Stimulated activated CD4-positive, alpha-beta T cell treated with anti-CD3 and anti-CD28 coated beads, Interleukin-15, amount 100 ng/mL, for 48 hours (primary cell): ENCODE results near the gene DDAH2.

Source experiments
- DNase-seq, 2 donors: peaks; one replicate each; pipeline ENCODE4 v3.0.0-alpha.2; 2020; ENCODE audit warnings: low read depth in 2 of 2

Gene DDAH2

DNA sequence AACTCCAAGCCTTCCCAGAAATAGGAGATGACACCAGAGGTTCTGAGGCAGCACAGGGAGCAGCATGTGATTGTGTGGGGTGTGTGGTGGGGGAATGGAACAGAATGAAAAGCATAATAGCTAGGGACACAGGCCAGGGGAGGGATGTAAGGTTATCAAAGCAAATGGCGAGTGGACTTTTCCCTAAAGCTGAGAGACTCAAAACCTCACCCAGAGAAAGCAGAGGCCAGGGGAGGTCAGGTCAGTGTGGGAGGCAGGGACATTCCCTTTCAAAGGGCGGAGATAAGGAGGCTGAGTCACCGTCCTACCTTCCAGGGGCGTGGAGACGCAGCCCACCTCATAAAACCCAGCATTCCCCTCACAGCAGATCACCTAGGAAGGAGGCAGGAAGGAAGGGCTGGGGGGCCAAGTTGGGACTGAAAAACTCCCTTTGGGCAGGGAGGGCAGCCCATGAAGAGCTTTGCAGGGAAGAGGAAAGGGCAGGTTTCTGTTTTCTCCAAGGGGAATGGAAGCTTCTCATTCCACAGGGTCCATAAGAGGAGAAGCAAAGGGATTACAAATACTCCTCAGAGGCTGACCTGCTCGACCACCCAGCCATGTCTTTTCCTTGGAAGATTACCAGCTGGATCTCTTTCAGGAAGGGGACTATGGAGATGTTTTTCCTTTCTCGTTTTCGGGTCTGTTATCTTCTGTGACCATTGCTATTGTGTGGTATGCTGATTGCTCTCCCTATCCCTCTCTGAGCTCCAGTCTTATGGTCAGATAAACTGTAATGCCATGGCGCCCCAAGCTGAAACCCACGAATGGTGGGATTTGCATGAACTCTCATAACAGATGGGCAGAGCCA lies 38.6 kb downstream of the DDAH2 start:
- no peak for DNase-seq

DNA sequence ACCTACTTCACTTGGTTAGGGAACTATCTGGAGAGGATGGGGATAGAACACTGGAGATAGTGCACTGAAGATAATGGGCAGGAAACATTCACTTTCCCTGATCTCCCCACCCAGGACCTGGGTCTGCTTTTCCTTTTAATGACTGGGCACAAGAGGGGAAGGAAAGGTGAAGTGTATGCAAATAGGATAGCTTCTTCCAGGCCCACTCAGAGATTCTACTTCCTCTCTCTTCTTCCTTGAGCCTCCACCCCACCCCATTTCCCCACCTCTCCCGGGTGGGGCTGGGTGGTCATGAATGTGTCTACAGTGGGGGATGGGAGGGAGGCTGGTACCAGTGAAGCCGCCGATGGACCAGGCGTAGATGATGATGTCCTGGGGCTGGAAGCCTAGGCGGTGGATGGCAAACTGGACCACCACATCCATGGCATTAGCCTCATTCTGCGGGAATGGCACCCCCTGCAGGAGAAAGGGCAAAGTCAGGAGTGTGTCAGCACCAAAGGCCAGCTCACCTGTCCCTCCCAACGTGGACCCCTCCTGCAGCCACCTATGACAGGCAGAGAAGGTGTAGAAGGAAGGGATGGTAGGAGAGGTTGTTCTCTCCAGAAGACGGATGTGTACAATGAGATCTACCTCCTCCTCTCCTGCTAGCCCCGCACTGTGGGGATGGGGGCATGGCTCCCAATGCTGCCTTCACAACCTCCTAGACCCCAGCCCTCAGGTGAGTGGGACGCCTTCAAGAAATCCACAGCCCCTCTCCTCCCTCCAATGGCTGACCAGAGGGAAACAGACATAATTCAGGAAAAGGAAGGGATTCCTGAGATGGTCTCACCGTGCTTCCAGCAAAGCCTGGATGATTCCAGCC lies 39.6 kb downstream of the DDAH2 start:
- DNase-seq = no peak

DNA sequence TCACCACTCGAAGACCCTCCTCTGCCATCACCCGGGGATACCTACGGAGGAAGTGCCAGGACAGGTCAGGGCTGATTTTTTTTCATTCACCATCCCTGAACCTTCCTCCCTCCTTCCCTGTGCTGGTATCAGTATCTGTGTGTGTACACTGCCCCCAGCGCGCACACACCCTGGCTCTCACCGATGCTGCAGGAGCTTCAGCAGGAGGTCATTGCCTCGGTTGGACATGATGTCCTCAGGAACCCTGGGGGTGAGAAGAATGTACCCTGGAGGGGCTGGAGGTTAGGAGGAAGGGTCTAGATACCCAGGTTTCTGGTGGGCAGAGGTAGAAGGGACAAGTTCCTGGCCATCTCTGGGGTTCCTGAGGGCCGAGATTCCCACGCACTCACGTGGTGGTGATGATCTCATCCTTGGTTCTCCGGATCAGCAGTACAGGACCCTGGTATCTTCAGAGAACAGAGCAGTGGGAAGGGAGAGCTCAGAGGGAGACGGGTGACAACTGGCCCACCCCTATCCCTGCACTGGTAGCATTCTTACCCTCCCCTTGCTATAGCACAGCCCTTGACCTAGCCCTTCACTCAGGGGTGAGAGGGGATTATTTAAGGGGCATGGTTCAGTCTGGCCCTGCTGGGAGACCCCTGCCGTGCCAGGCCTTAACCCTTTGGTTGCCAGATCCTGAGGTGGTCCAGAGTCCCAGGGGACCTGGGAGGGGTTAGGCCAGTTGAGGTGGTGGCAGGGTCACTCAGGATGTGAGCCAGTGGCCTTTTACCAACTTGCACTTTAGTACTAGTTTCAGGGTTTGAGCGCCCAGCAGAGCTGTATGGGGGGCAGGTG lies 41.0 kb downstream of the DDAH2 start:
- DNase-seq = no peak

DNA sequence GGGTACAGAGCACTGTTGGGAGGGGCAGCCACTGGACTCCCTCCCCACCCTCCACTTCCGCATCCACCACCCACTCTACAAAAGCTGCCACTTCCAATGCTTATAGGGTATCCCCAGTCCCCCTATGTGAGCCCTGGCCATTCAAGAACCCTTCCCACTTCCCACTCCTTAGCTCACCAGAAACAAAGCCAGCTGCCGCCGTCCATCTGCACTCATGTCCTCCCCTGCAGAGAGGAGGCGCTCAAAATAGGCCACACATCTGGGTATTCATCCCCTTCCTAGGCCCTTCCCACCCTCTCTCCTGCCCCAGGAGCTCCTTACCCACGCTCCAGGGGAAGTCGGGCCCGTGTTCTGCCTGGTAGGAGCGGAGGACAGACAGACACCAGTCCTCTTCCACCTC lies 41.8 kb downstream of the DDAH2 start:
- no peak for DNase-seq

DNA sequence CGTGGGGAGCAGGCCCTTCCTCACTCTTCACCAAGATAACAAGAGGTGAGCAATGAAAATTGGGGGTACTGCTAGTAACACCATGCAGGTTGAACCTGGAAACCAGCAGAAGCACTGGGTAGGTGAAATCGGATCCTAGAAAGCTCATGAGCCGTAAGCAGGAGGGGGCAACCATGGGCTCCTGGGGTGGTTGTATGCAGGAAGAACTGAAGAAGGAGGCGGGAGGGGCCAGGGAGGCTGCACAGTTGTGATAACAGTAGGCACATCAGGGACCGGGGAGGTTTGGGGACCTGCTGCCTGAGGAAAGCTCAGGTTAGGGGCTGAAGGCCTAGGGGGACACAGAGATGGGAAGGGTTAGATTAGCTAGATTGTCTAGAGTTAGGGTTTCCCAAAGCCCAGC lies 42.6 kb downstream of the DDAH2 start:
- DNase-seq = no peak

DNA sequence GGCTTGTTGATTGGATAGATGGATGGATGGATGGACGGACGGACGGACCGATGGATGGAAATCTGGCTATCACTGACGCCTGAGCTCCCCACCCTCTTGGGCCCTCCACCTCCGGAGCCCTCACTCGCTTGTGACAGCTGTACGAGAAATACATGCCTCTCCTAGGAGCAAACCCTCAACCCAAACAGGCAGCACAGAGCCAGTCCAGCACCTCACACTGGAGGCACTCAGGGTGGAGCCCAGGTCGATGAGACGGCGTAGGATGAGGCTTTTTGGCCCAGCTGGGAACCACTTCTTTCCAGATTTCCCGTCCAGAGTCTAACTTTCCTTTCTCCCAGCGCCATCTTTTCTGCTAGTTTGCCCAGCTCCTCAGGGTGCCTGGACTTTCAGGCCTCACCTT lies 45.5 kb downstream of the DDAH2 start:
- DNase-seq = no peak

DNA sequence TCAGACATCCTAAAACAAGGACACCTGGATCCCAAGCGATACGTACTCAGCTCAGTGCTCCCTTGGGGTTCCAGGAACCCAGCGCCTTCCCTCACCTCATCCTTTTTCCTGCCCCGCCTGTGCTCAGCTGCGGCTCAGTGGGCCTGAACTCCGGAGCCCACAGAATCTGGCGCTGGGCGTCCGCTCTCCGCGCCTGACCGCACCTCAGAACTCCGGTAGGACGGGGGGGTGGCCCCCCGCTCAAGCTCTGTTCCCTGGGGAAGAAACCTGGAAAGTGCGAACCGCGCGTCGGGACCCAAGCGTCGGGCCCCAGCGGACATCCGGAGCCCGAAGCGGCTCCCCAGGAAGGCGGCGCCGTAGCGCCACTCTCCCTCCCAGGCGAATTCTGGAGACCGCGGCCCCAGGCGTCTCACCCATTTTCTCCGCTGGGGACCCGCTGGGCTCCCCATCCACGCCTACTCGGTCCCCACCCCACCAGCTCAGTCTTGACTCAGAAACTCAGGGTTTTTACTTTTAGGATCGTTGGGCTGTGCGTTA lies 47.9 kb downstream of the DDAH2 start:
- peak in 1 of 2 donors; percentile 39 for DNase-seq

DNA sequence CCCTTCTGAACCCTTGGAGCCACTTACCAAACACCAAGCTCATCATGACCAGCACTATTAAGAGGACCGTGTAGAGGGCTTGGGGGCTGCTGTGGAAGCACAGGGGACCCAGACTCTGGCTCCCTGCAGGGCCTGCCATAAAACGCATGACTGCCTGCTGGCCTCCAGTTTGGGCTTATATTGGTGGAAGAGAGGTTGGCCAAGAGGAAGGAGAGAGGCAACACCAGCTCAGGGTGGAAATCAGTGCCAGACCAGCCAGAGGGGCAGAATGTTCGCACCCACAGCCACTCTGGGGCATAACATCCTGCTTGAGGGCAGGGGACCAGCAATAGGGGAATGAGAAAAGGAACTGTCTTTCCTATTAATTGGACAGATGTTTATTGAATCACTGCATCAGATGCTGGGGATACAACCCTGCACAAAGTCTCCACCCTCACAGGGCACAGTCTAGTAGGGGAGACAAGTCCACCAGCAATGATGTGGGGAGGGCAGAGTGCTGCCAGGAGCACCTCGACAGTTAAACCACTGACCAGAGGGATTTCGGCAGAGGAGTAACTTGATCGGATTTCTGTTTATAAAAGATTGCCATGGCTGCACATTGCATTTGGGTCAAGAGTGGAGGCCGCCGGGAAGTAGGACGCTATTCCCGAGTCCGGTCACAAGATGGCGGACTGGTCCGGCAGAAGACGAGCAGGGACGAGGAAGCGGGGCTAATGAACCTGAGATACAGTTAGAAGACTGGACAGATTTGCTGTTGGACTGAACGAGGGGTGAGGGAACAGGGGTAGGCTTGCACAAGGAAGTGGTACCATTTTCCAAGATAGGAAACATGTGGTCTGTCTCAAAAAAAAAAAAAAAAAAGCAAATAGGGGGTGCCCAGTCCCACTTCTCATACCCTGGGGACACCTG lies 48.6 kb downstream of the DDAH2 start, which contains the start of gene LY6G5C:
Gene LY6G5C (minus strand): TSS at position 842 of the 909 bp plus-strand sequence. CDS start 694 bp downstream, at position 148.
- DNase-seq = peak in 1 of 2 donors; percentile 49

DNA sequence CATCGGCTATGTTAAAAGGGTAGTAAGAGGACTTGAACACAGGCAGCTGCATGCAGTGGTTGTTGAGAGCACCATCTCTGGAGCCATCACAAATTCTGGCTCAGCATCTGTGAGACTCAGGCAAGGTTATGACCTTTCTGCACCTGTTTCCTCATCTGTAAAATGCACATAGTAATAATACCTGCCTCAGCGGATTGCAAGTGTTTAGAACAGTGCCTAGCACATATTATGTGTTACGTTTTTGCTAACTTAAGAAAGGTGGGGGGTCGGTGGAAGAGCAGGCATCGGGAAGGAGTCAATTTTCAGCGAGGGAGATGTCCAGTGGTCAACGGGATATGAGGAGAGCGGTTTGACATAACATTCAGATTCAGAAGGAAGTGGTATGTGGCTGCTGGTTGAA lies 51.1 kb downstream of the DDAH2 start:
- no peak for DNase-seq
